SH-SY5Y (cell line): ENCODE data around the gene CSMD2.

Experiments used
- GATA2 ChIP-seq: IDR thresholded peaks from 2 replicates; pipeline ENCODE4 v1.6.1; 2011; ENCODE audit warnings: mild to moderate bottlenecking, low read depth, low read length
- GATA3 ChIP-seq: IDR thresholded peaks from 2 replicates; pipeline ENCODE4 v1.6.1; 2011; ENCODE audit warnings: low read depth, mild to moderate bottlenecking, low read length, moderate library complexity

DNA sequence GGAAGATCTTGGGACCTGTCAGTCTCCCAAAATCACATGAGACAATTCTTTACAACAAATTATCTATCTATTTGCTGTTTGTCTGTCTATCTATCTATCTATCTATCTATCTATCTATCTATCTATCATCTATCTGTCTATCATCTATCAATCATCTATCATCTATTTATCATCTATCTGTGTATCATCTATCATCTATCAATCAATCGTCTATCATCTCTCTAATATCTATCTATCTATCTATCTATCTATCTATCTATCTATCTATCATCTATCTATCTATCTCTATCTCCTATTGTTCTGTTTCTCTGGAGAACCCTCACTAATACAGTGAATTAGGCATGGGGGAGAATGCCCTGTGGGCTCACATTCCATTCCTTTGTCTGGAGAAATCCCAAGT is 374.5 kb downstream of the CSMD2 start:
- TF ChIP-seq GATA3 (no peak), GATA2 (no peak)
